Glutamatergic neuron (in vitro differentiated cells): ENCODE data around the gene TNS3. TPM values are rescaled to one million over a fixed set of nuclear protein-coding genes. Genes with fewer than 3 reads are reported as not detected.

ENCODE experiments used
- DNase-seq: peaks from one replicate; pipeline ENCODE4 v3.0.0; 2022
- H3K27ac Mint-ChIP-seq: one replicate; pipeline ENCODE4 v1.8.0; 2020; ENCODE audit warnings: mild to moderate bottlenecking, mixed read lengths, inconsistent platforms; ENCODE audit not compliant: unreplicated experiment
- H3K27me3 Mint-ChIP-seq: one replicate; pipeline ENCODE4 v1.8.0; 2020; ENCODE audit warnings: mild to moderate bottlenecking, moderate library complexity, mixed read lengths, inconsistent platforms; ENCODE audit not compliant: unreplicated experiment
- H3K36me3 Mint-ChIP-seq: one replicate; pipeline ENCODE4 v1.8.0; 2020; ENCODE audit warnings: mild to moderate bottlenecking, mixed read lengths, inconsistent platforms; ENCODE audit not compliant: unreplicated experiment
- H3K4me1 Mint-ChIP-seq: one replicate; pipeline ENCODE4 v1.8.0; 2020; ENCODE audit warnings: mild to moderate bottlenecking, low read depth, mixed read lengths, inconsistent platforms; ENCODE audit not compliant: unreplicated experiment
- H3K4me3 Mint-ChIP-seq: one replicate; pipeline ENCODE4 v1.8.0; 2020; ENCODE audit warnings: mild to moderate bottlenecking, mixed read lengths, inconsistent platforms; ENCODE audit not compliant: unreplicated experiment
- H3K9me3 Mint-ChIP-seq: one replicate; pipeline ENCODE4 v1.8.0; 2020; ENCODE audit warnings: mild to moderate bottlenecking, moderate library complexity, mixed read lengths, inconsistent platforms; ENCODE audit not compliant: unreplicated experiment
- total RNA-seq: library from RNA; stranded (reverse); fragmentation: NEBNext Ultra II Directional; extraction: Animal tissue kit (Norgen Biotek cat#: 25700); gene quantifications from one replicate; pipeline ENCODE4 v1.2.1, GENCODE V29; 2021; ENCODE audit not compliant: unreplicated experiment
- TF ChIP-seq, protein P1 (sequence below): fragments of 200-600 bp; sonication (generic); IDR thresholded peaks from one replicate; pipeline ENCODE4 v1.5.0; 2021; ENCODE audit not compliant: partially characterized antibody, unreplicated experiment

TNS3 gene
- total RNA-seq, 1 donor from 2014 or later, result 3.8 TPM

DNA sequence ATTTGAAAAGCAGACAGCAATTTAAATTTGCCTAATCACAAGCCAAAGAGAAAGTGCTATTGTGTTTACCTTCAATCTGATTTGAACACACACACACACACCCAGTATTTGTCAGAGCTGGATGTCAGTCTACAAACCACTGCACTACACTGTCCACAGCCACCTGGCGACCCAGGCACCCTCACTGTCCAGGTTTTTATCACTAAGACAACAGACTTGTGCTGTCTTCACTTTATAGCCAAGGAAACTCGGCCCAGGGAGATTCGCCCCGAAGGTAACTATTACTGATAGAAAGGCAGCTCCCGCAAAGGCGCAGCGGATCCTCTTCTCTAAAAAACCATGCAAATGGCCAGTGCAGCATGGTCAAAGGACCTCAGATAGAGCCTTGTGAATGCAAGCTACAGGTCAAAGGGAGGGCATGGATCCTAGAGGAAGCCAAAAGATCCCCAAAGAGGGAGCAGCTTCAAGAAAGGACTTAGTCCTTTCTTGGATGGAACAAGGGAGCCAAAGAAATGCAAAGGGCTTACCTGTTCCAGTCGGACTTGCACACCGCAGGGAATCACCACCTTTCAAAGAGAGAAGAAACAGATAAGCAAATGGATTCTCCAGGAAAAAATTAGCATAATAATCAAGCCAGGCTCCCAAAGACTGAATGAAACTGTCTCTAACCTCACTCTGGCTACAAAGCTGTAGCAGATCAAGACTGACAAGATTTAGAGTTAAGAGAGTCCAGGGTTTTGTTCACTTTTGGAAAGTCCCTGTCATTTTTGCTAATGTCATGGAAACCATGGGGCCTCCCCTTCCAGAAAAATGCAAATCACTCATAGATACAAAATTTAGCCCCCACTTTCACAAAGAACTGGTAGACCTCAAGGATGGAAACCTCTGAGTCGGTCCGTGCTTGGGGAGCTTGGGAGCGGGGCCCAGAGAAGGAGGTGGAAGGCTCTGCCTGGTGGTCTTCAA is 101.1 kb downstream of the TNS3 start:
- peaks cover 2% of the 10 kb centered on the region for H3K27me3 Mint-ChIP-seq
- H3K27ac Mint-ChIP-seq, result no peak overlapping the region
- H3K9me3 Mint-ChIP-seq, result peaks cover 4% of the 10 kb centered on the region
- peaks cover 22% of the 10 kb centered on the region for H3K4me1 Mint-ChIP-seq
- TF ChIP-seq, protein P1, sequence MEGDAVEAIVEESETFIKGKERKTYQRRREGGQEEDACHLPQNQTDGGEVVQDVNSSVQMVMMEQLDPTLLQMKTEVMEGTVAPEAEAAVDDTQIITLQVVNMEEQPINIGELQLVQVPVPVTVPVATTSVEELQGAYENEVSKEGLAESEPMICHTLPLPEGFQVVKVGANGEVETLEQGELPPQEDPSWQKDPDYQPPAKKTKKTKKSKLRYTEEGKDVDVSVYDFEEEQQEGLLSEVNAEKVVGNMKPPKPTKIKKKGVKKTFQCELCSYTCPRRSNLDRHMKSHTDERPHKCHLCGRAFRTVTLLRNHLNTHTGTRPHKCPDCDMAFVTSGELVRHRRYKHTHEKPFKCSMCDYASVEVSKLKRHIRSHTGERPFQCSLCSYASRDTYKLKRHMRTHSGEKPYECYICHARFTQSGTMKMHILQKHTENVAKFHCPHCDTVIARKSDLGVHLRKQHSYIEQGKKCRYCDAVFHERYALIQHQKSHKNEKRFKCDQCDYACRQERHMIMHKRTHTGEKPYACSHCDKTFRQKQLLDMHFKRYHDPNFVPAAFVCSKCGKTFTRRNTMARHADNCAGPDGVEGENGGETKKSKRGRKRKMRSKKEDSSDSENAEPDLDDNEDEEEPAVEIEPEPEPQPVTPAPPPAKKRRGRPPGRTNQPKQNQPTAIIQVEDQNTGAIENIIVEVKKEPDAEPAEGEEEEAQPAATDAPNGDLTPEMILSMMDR, result no peak
- DNase-seq, result no peak
- H3K4me3 Mint-ChIP-seq, result no peak overlapping the region
- peaks cover 4% of the 10 kb centered on the region for H3K36me3 Mint-ChIP-seq

DNA sequence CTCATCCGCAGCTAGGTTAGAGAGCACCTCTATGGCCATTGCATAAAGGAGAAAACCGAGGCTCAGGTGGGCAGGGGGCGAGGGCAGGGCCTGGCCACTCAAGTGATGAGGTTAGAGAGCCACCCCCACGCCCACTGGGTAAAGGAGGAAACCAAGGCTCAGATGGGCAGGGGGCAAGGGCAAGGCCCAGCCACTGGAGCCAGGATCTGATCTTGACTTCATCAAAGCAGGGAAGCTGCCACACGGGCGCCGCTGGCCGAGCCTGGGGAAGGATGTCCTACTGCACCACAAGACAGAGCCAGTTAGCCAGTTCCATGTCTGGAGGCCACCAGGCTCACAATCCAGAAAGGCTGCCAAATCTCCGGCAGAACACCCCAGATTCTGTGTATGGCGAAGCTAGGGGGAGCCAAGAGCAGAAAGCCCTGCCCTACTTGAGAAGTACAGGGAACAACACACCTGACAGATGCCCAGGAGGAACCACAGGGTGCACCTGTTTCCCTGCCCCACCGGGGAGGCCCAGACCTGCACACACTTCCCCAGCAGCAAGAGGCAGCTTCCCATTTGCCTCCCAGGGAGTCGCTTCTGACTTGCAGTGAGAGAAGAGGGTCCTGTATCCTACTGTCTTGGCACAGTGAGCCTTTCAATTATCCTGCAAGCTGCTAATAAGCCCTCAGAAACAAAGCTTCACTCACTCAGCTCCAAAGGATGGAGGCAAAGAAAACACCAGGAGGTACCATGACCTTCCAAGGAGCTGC is 101.9 kb downstream of the TNS3 start:
- Mint-ChIP-seq H3K4me3 (no peak overlapping the region), H3K4me1 (peaks cover 22% of the 10 kb centered on the region), H3K36me3 (peaks cover 4% of the 10 kb centered on the region), H3K9me3 (peaks cover 1% of the 10 kb centered on the region), H3K27ac (no peak overlapping the region), H3K27me3 (peaks cover 2% of the 10 kb centered on the region)
- TF ChIP-seq, protein P1, result no peak
- no peak for DNase-seq

DNA sequence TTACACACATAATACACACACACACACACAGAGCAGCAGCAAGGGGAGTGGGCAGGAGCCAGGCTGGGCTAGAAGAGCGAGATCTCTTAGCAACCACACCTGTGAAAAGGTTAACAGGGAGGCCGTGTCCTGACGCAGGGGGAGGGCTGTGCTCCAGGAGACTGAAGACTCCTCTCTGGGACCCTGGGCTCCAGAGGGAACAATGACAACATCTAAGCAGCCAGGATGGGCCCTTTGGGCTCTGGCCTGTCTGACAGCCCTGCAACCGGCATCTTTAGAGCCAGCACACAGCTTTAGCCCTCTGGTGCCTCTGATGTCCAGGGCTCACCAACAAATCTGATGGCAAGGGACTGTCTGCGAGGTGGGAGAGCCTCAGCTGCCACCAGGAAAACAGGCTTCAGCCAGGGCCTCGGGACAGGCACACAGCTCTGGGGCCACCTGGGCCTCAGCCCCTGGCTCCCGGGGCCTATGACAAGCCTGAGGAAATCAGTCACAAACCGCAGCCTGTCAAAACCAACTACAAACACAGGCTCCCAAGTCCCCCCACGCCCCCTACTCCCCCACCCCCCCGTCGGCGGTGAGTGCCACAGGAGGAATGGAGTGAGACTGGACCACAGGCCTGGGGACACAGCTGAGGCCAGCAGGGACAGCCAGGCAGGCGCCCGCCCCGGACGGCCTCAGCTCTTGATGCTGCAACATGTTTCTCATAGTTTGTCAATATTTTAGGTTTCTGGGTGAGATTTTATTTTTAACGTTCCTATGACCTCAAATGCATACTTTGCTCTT is 102.8 kb downstream of the TNS3 start:
- no peak overlapping the region for H3K4me3 Mint-ChIP-seq
- peaks cover 22% of the 10 kb centered on the region for H3K4me1 Mint-ChIP-seq
- no peak for DNase-seq
- peaks cover 1% of the 10 kb centered on the region for H3K9me3 Mint-ChIP-seq
- TF ChIP-seq, protein P1, result no peak
- peaks cover 2% of the 10 kb centered on the region for H3K27me3 Mint-ChIP-seq
- H3K27ac Mint-ChIP-seq, result no peak overlapping the region
- H3K36me3 Mint-ChIP-seq, result peaks cover 4% of the 10 kb centered on the region

DNA sequence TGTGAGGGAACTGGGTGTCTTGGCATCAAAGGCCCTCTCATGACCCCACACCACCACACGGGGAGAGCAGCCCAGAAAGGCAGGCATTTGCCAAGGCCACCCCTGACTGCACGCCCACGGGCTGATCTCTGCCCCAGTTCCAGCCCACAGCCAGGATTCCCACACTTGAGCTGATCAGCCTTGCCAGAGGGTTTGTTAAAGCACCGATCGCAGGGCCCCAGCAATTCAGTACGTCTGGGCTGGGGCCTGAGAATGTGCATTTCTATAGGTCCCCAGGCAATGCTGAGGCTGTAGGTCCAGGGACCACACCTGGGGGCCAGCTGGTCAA is 103.9 kb downstream of the TNS3 start:
- Mint-ChIP-seq H3K4me3 (no peak overlapping the region), H3K27me3 (peaks cover 2% of the 10 kb centered on the region), H3K9me3 (peaks cover 1% of the 10 kb centered on the region), H3K36me3 (peaks cover 4% of the 10 kb centered on the region), H3K27ac (no peak overlapping the region), H3K4me1 (peaks cover 22% of the 10 kb centered on the region)
- DNase-seq, result no peak
- TF ChIP-seq, protein P1, result no peak
